Kidney epithelial cell (primary cell): ENCODE data around the gene SORT1. TPM values are rescaled to one million over a fixed set of nuclear protein-coding genes. Genes with fewer than 3 reads are reported as not detected.

Source experiments
- DNase-seq: peaks from one replicate; pipeline ENCODE4 v3.0.0-alpha.2; 2010; ENCODE audit warnings: low read depth
- H3K27me3 ChIP-seq: 2 replicates; pipeline ENCODE4 v1.6.0; 2011; ENCODE audit warnings: low read length; ENCODE audit not compliant: control insufficient read depth, insufficient read depth
- H3K36me3 ChIP-seq: 2 replicates; pipeline ENCODE4 v1.5.1; 2011; ENCODE audit warnings: low read length; ENCODE audit not compliant: control insufficient read depth, insufficient read depth
- H3K4me3 ChIP-seq: 2 replicates; pipeline ENCODE4 v1.5.1; 2011; ENCODE audit warnings: low read depth, mild to moderate bottlenecking, control low read depth, low read length
- total RNA-seq: library from RNA; depleted of rRNA; stranded (reverse); fragments of >200 nt; gene quantifications from 2 replicates; pipeline ENCODE4 v1.2.3, GENCODE V29; 2015
- TF ChIP-seq, protein P1 (sequence below): IDR thresholded peaks from 2 replicates; pipeline ENCODE4 v1.5.1; 2011; ENCODE audit warnings: mild to moderate bottlenecking, moderate library complexity, low read length, control low read depth, inconsistent platforms; ENCODE audit not compliant: insufficient read depth, poor library complexity, severe bottlenecking

SORT1 gene
- total RNA-seq, 1 donor from 2014 or later = 65.2 TPM

DNA sequence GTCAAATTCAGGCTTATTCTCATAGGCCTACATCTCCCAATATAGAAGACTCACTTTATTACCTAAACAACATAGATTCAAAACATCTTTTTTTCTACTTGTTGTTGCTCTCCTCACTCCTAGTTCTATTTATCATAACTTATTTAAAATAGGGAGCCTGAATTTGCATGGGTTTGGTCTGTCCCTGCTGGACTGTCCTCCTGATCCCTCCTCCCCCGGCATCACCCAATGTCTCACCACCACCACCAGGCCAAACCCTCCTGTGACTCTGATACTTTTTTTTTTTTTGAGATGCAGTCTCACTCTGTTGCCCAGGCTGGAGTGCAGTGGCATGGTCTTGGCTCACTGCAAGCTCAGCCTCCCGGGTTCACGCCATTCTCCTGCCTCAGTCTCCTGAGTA, 59.1 kb downstream of the SORT1 start:
- no peak overlapping the region for H3K4me3 ChIP-seq
- H3K27me3 ChIP-seq = no peaks in the 10 kb centered on the region
- TF ChIP-seq, protein P1, sequence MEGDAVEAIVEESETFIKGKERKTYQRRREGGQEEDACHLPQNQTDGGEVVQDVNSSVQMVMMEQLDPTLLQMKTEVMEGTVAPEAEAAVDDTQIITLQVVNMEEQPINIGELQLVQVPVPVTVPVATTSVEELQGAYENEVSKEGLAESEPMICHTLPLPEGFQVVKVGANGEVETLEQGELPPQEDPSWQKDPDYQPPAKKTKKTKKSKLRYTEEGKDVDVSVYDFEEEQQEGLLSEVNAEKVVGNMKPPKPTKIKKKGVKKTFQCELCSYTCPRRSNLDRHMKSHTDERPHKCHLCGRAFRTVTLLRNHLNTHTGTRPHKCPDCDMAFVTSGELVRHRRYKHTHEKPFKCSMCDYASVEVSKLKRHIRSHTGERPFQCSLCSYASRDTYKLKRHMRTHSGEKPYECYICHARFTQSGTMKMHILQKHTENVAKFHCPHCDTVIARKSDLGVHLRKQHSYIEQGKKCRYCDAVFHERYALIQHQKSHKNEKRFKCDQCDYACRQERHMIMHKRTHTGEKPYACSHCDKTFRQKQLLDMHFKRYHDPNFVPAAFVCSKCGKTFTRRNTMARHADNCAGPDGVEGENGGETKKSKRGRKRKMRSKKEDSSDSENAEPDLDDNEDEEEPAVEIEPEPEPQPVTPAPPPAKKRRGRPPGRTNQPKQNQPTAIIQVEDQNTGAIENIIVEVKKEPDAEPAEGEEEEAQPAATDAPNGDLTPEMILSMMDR = no peak
- DNase-seq = no peak
- no peaks in the 10 kb centered on the region for H3K36me3 ChIP-seq

DNA sequence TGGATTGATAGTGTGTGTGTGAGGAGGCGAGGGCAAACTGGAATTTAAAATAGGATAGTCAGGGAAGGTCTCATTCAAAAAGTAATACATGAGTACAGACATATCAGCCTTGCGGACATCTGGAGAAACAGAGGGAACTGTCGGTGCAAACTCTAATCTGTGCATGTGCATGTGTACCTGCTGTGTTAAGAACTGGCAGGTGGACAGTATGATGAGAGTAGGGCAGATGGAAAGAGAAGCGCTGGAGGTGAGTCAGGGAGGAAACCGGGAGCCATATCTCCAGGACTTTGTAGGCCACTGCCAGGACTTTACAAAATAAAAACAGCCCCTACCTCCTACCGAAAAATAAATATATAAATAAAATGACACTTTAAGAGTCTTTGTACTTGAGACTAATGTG, 59.6 kb downstream of the SORT1 start:
- H3K36me3 ChIP-seq = no peaks in the 10 kb centered on the region
- DNase-seq = no peak
- H3K4me3 ChIP-seq = no peak overlapping the region
- TF ChIP-seq, protein P1 = no peak
- no peaks in the 10 kb centered on the region for H3K27me3 ChIP-seq

DNA sequence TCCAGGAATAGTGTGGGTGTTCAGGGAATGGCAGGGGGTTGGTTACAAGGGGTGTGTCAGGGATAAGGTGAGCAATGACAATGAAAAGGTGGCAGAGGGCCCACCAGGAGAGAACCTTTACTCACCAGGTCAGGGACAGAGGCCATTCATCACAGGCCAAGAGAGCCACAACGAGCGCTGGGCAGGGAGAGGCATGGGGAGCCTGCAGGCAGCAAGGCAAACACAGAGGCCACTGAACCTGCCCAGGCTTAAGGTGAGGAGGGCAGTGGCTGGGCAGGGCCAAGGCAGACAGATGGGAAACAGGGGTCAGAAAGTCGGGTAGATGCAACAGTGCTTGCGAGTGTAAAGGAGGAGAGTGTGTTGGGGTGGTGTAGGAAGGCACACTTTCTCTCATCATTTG, 62.6 kb downstream of the SORT1 start:
- H3K36me3 ChIP-seq = no peaks in the 10 kb centered on the region
- no peak overlapping the region for H3K4me3 ChIP-seq
- no peak for DNase-seq
- no peaks in the 10 kb centered on the region for H3K27me3 ChIP-seq
- TF ChIP-seq, protein P1 = no peak

DNA sequence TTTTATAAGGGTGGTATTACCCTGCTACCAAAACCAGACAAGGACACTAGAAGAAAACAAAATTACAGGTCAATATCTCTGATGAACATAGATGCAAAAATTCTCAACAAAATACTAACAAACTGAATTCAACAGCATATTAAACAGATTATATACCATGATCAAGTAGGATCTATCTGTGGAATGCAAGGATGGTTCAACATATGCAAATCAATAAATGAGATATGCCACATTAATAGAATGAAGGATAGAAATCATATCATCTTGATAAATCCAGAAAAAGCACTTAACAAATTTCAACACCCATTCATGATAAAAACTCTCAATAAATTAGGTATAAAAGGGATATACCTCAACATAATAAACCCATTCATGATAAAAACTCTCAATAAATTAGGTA, 66.6 kb downstream of the SORT1 start:
- TF ChIP-seq, protein P1 = no peak
- Histone ChIP-seq H3K27me3 (no peaks in the 10 kb centered on the region), H3K4me3 (no peak overlapping the region), H3K36me3 (no peaks in the 10 kb centered on the region)
- no peak for DNase-seq

DNA sequence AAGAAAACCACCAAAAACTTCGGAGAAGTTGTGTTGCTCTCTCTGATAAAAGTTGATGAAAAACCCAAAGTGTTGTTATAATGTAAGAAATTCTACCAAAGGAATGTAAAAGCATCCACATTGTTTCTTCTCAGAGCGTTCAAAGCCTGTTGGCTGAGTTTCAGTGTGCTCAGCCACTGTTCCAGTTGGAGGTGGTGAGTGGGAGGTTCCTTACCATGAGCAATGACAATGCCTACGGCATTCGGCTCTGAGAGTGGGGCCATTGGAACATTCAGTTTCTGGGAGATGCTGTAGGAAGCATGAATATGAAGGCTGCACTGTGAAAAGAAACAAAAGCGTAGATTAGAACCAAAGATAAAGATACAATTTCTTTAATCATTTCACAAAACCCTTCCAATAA, 70.4 kb downstream of the SORT1 start:
- Histone ChIP-seq H3K36me3 (peaks cover 2% of the 10 kb centered on the region), H3K4me3 (no peak overlapping the region), H3K27me3 (no peaks in the 10 kb centered on the region)
- TF ChIP-seq, protein P1 = no peak
- no peak for DNase-seq

DNA sequence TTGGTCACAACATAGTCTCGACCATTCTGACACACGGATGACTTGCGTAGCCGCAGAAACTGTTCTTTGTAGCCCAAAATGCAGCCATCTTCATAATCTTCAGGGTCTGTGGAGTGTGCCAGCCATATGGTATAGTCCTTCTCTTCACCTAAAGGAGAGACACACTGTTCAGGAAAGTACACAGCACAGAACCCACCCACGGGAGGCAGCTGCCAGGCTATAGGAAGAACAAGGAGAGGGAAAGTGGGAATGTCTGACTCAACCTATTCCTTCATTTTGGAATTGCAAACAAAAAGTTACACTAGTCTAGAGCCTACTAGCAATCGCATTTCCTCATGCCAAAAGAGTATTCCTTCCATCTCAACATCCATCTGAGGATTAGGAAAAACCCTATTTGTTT, 74.7 kb downstream of the SORT1 start:
- TF ChIP-seq, protein P1 = no peak
- Histone ChIP-seq H3K36me3 (peaks cover 2% of the 10 kb centered on the region), H3K27me3 (no peaks in the 10 kb centered on the region), H3K4me3 (no peak overlapping the region)
- no peak for DNase-seq
